GM18907 (cell line): ENCODE data around the gene SGIP1.

ENCODE experiments used
- ATAC-seq: cut with Tn5 transposase; IDR thresholded peaks from one replicate; pipeline ENCODE4 v1.9.1; 2021; ENCODE audit warnings: mild to moderate bottlenecking, moderate library complexity; ENCODE audit not compliant: unreplicated experiment

SGIP1 gene

GRCh38 chr1:66599899-66600737, 66.2 kb downstream of the SGIP1 start:
- ATAC-seq = no peak

DNA sequence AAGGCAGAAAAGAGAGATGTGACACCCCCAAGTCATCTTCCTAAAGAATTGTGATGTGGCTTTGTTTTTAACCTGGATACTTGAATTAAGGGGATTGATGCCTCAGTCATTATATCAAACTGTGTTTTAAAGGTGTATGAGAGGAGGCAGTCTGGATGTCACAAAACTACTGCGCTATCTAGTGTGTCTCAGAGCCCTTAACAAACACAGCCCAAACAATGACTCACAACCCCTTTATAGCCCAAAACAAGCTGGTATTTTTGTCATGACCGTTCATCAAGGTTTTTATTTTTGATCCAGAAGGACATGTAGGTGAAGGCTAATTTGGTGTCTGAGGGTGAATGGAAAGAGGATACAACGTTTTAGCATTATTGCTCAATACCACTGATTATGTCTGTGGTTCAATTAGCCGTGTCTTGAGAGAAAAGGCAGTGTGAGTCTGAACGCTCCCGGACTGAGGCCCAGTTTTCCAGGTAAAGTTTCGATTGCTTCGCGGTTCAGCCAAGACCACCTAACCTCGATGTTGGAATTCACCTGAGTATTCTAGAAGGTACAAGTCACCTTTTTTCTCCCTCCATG, 71.6 kb downstream of the SGIP1 start:
- ATAC-seq = no peak

DNA sequence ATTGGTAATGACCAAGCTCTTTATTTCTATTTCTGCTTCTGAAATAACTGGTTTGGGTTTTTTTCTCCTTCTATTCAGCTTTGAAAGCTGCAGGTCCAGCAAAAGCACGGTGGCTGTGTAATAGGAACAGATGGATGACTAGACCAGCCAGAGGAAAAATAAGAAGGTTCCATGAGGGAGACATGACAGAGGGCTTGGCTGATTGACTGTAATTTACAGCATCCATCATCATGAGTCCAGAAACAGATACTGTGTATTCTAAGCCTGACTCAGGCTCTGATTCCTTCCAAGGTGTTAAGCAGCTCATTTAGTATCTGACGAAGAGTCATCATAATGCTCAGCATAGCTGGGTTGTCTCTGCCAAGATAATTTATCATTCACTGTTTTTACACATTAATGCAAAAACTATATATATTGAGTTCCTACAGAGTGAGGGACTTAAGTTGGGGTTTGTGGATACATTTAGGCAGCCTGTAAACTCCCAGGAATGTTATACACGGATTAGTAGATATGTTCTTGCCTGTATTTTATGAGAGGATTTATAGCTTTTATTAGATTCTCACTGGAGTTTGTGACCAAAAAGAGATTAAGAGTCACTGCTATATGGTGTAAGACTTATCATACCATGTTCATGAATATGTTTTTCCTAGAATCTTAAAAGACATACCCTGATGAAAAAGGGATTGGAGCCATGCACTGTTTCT, 72.6 kb downstream of the SGIP1 start:
- ATAC-seq = no peak

DNA sequence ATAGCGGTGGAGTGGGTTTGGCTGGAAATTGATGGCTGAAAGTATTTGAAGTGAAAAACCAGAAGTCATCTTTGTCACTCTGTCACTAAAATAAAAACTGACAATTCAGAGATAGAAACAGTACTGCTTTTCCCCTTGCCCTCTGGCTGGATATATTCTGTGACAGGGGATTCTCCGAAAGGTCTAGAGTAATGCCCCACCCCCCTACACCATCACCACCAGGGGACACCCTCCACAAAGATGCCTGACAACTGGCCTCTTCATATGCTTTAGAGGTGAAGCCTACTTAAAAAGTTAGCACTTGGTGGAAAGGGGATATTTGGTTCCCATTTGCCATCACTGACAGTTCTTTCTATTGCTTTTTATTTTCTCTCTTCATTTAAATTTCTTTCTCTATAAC, 73.5 kb downstream of the SGIP1 start:
- ATAC-seq = no peak

DNA sequence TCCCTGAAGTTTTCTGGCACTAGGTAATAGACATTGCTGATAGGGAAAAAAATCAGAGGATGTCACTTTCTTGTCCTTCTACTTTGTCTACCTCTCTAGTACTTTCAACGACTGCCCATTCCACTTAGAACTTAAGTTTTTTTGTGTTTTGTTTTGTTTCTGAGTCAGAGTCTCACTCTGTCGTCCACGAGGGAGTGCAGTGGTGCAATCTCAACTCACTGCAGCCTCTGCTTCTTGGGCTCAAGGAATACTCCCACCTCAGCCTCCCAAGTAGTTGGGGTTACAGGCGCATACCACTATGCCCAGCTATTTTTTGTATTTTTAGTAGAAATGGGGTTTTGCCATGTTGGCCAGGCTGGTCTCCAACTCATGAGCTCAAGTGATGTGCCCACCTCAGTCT, 79.2 kb downstream of the SGIP1 start:
- no peak for ATAC-seq

DNA sequence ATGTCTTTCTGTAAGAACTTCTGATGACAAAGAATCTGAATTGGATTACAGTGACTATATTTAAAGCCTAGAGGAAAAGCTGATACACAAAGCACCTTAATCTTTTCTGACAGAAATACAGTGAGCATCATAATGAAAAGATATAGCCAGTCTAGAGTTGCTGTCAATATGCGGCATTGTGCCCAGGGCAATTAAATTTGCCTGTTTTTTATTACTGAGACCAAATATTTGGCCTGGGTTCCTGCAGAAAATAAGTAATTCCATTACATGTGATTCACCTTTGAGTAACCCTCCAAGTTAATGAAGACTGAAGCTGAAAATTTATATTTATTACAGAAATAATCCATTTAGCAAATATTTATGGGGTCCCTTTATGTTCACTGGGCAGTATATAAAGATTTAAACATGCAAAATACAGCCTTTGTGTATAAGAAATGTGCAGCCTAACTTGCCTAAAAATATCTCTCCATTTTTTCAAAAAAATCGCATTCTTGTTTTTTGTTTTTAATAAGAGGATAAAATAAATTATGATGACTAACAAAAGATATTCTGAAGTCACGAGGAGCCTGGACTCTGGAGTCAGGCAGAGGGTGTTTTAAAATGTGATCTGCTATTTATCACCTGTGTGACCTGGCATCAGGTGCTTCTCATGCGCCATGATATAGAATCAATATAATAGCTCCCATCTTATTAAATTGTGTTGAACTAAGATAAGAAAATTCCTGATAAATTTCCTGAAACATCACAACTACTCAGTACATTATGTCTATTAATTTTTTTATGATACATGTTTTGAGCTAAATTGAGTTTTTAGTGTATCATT, 83.6 kb downstream of the SGIP1 start:
- no peak for ATAC-seq

- no peak for ATAC-seq
These were observed 84.4 kb downstream of the SGIP1 start for GRCh38 chr1:66618390-66618789.

GRCh38 chr1:66623812-66624211, 89.9 kb downstream of the SGIP1 start:
- no peak for ATAC-seq

DNA sequence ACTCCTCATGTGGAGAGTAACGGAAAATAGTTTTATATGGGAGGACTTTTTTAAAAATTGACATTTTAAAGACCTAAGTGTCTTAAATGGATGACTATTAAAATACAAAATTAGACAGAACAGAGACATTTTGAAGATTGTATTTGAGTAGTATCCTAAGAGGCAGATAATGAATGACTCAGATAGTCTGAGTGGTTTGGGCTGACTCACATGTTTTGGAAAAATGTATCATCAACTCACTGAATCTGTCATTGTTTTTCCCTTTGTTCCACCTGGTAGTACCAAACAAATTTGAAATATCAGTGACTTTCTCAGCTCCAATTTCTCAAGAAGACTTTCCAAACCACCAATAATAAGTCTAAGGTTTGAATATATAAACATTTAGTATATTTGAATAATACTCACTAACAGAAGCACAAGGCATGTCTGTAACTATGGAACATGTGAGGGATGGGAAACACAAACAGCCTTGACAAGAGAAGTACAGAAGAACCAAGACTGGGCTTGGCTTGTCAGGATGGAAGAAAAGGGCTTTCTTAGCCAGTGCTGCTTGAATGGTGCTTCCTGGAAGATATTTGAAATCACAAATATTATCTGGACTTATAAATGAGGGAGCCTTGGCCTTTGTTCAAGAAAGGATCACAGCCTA, 90.6 kb downstream of the SGIP1 start:
- ATAC-seq = no peak

GRCh38 chr1:66626261-66626660, 92.3 kb downstream of the SGIP1 start:
- ATAC-seq = no peak

DNA sequence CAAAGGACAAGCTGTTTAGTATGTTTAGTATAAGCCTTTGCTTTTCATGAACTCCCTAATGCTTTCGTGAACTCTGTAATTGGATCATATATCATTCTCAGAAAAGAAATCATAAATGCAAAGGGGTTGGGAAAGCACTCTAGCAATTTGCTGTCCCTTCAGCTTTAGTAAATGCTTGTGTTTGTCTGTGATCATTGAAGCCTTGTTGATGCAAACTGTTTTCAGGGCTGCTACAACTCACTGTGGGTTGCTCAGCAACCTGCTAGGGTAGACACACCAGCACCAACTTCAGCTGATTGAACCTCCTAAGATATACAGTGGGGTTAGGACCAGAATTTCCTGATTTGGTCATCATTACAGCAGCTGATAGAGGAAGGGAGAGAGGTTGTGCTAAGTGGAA, 95.0 kb downstream of the SGIP1 start:
- ATAC-seq = no peak

DNA sequence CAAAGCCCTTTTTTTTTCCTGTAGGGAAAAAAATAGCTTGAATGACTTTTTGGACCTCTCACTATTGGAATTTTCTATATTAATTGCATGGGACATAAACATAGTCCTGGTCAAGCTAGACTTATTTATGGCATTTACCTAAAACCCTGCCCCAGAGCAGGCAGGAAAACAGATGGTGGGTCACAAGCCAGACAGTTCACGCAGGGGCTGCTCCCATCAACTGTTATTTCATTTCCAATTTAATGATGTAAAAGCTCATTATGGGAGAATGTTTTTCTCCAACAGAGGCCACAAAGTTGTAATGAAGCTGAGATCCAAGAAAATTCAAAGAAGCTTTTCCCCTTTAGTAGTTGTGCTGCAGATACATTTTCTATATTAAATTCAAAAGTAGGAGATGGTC, 99.2 kb downstream of the SGIP1 start:
- no peak for ATAC-seq

DNA sequence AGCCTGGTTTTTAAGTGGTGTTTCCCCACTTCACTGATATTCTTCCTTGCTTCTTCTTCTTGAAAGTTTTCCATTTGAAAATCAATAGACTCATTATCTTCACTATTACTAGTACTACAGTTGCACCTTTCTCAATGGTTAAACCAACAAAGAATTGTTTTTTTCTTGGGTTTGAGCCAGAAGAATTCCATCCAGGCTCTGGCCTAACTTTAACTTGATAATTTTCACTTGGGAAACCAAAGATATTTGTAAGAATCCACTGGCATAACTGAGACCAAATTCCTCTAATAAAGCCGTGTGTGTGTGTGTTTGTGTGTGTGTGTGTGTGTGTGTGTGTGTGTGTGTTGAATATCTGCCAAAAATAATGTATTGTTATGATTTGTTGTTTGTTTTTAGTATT, 103.2 kb downstream of the SGIP1 start:
- ATAC-seq = no peak

DNA sequence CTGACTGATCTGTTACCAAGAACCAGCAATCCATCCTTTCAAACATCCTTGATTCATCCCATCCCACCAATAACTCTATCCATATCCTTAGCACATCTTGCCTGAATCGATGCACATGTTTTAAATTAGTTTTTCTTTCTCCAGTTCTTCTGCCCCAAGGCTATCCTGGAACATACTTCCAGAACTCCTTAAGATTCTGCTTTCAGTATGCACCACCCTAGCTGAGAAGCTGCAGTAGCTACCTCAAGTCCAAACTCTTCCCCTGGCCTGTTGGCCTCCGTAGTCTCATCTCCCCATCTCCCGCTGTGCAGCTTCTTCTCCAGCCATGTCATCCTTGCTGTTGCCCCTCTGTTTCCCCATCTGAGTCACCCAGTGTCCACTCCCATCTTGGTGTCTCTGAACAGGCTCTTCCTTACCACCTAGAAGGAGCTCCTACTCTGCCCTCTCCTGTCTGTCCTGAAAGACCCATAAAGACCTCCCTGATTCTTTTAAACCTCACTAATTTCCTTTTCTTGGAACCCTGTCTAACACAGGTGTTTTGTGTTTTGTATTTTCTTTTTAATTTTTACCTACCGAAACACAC, 108.0 kb downstream of the SGIP1 start:
- no peak for ATAC-seq

GRCh38 chr1:66642992-66643391, 109.0 kb downstream of the SGIP1 start:
- ATAC-seq = no peak

DNA sequence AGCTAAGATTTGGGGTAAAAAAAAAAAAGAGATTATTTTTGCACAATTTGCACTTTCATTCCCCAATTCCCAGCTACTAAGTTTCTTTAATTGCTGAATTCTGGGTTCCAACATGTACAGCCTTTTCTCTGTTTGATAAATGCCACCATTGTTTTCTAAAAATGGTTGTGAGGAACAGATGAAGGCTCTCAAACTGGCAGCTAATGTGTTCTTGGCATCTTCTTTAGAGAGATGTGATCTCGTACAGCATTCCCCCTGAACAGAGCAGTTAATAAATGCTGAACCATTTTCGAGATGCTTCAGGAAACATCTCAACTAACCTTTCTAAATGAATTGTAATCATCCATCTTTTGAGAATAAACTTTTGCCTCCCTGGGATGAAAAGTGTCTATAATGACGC, 110.4 kb downstream of the SGIP1 start:
- no peak for ATAC-seq

- ATAC-seq = peak; percentile 94
These were observed 115.1 kb downstream of the SGIP1 start for GRCh38 chr1:66648901-66649595.

GRCh38 chr1:66652556-66652955, 118.6 kb downstream of the SGIP1 start:
- ATAC-seq = no peak

DNA sequence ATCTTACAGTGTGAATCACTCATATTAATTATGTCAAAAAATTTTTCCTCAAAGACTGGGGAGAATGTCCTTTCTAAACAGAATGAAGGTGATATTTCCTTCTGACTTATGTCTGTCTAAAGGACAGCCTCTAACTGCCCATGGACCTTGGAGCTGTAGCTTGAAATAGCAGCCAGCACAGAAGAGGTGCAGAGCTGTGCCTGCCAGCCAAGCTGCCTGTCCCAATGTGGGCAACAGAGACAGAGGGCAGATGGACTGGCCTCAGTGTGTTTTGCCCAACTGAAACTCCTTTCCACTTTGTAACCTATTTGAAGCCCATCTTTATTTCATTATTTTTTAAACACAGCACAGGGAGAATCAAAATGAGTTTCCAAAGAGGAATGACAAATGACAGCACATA, 120.7 kb downstream of the SGIP1 start:
- ATAC-seq = no peak

DNA sequence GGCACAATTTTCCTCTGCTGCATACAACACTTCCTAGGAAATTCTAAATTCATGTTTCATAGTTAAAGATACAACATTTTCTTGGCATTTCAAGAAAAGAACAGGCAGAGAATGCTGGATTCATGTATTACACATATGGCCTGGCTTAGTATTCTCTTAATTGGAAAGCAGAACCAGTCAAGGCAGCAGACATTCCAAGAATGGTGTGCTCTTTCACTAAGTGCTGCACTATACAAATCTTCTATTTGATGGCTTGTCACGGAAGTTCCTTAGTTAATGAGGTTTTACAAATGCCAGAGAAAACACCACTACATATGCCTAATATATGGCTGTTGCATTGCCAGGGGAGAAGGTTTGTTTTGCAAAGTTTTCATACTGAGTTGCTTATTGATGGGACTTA, 137.5 kb downstream of the SGIP1 start:
- ATAC-seq = no peak
